HG02678 (cell line): Measurements from ENCODE around the gene ADAMTS16.
"Not testable (repeated sequence)": the region's sequence is repeated elsewhere in the genome, so short reads cannot be mapped to it uniquely, and the experiment has no call there.

Experiments used
- ATAC-seq: cut with Tn5 transposase; IDR thresholded peaks from one replicate; pipeline ENCODE4 v1.9.1; 2021; ENCODE audit warnings: mild to moderate bottlenecking, moderate library complexity; ENCODE audit not compliant: unreplicated experiment

Gene ADAMTS16, protein sequence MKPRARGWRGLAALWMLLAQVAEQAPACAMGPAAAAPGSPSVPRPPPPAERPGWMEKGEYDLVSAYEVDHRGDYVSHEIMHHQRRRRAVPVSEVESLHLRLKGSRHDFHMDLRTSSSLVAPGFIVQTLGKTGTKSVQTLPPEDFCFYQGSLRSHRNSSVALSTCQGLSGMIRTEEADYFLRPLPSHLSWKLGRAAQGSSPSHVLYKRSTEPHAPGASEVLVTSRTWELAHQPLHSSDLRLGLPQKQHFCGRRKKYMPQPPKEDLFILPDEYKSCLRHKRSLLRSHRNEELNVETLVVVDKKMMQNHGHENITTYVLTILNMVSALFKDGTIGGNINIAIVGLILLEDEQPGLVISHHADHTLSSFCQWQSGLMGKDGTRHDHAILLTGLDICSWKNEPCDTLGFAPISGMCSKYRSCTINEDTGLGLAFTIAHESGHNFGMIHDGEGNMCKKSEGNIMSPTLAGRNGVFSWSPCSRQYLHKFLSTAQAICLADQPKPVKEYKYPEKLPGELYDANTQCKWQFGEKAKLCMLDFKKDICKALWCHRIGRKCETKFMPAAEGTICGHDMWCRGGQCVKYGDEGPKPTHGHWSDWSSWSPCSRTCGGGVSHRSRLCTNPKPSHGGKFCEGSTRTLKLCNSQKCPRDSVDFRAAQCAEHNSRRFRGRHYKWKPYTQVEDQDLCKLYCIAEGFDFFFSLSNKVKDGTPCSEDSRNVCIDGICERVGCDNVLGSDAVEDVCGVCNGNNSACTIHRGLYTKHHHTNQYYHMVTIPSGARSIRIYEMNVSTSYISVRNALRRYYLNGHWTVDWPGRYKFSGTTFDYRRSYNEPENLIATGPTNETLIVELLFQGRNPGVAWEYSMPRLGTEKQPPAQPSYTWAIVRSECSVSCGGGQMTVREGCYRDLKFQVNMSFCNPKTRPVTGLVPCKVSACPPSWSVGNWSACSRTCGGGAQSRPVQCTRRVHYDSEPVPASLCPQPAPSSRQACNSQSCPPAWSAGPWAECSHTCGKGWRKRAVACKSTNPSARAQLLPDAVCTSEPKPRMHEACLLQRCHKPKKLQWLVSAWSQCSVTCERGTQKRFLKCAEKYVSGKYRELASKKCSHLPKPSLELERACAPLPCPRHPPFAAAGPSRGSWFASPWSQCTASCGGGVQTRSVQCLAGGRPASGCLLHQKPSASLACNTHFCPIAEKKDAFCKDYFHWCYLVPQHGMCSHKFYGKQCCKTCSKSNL

GRCh38 chr5:5139777-5140478, at the start of gene ADAMTS16:
TSS of gene ADAMTS16 (plus strand) at chr5:5140330. CDS start at chr5:5140468, 138 bp downstream.
- no peak for ATAC-seq

- no peak for ATAC-seq
Observed at GRCh38 chr5:5092149-5092548, 48.0 kb upstream of the ADAMTS16 start.

- ATAC-seq, result no peak
Observed at GRCh38 chr5:5100635-5101034, 39.5 kb upstream of the ADAMTS16 start.

- no peak for ATAC-seq
Observed at GRCh38 chr5:5101676-5102075, 38.5 kb upstream of the ADAMTS16 start.

DNA sequence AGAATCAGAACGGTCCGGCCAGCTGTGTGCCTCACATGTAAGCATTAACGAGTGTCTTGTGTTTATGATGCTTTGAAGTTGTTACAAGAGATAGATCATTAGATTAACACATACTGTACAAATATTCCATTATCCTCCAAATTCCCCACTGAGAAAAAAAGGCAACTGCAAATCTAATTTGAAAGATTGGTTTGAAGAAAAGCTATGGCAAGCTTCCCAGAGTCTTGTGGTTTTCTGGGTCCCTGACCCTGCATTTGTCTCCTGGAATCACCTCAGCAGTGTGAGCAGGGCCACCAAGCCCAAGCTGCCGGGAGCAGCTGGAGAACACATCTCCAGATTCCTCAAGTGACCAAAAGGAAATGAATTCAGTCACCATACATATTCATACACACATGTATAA, 36.9 kb upstream of the ADAMTS16 start:
- no peak for ATAC-seq

- no peak for ATAC-seq
Observed at GRCh38 chr5:5104550-5104949, 35.6 kb upstream of the ADAMTS16 start.

DNA sequence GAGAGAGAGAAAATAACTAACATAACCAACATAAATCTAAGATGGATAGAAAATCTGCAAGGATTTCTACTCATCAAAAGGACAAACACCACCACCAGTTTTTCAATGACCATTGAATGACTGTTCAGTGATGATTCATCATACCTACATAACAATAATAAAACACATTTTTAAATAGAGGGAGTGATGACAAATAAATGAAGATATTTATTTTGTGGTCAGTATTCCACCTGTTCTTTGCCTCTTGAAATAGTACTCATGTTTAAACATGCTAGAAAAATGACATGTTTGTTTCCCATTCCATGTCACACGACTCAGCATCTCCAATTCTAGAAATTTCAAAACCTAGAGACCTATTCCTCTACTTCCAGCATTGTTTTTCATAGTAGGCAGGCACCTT, 34.6 kb upstream of the ADAMTS16 start:
- no peak for ATAC-seq

GRCh38 chr5:5116956-5117355, 23.2 kb upstream of the ADAMTS16 start:
- peak; percentile 72 for ATAC-seq

DNA sequence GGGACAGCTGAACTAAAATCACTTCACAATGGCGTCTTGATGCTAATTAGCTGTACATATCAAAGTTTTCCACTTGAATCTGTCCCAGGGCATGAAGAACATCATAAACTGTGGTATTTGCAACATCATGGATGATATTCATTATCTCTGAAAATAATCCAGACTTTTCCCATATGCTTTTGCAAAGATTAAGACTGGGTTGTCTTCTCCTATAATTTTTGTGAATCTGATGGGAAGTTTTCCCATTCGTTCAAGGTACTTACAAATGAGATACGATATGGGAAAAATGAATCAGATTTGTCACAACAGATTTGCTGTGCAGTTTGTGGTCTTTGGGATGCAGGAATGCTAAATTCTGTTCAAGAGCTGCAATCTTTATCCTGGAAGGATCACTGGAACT, 17.4 kb upstream of the ADAMTS16 start:
- no peak for ATAC-seq

- ATAC-seq, result no peak
Observed at GRCh38 chr5:5124231-5124630, 15.9 kb upstream of the ADAMTS16 start.

- no peak for ATAC-seq
Observed at GRCh38 chr5:5126444-5126843, 13.7 kb upstream of the ADAMTS16 start.

GRCh38 chr5:5128766-5129165, 11.4 kb upstream of the ADAMTS16 start:
- no peak for ATAC-seq

- no peak for ATAC-seq
Observed at GRCh38 chr5:5132234-5132633, 7.9 kb upstream of the ADAMTS16 start.

- ATAC-seq, result no peak
Observed at GRCh38 chr5:5132693-5133295, 7.3 kb upstream of the ADAMTS16 start.

DNA sequence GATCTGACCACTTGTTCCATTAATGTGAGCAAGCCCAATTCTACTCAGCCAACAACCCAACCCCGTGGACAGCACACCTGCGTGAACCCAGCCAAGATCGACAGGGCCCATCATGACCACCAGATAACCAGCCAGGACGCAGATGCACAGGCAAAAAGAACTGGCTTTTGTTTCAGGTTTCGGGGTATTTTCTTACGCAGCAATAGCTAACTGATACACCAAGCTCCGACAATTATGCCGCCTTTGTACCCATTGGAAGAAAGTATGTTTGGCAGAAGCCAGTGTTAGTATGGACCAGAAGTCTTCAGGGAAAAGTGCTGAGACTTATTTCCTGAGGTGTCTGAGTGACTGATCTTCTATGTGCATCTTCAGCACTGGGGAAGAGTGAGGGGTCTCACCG, 6.0 kb upstream of the ADAMTS16 start:
- ATAC-seq, result no peak

DNA sequence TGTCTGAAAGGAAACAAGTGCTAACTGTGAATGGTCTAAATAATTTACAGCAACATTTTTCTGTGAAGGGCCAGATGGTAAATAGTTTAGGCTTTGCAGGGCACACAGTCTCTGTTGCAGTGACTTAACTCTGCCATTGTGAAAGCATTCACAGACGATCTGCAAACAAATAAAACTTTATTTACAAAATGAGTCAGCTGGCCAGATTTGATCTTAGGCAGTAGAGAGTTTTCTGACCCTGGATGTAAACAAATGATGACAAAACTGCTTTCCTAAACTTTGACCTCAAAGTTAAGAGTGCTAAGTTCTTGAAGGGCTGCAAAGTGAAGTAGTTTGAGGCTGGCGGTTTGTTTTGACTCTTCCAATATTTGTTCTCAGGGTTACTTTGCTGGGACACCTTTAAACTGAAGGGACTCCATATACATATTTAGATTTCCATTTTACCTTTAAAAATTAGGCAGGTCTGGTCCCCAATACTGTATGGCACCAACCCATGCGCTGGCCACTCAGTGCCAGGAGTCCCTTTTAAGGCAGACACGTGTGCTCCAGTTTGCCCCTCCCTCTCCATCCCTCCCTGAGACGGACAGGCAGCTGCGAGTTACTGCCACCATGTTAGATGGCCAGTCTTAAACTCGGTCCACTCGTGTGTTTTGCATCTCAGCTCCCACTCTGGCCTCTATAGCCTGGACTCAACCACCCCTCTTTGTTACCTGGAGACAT, 4.0 kb upstream of the ADAMTS16 start:
- ATAC-seq, result no peak

- ATAC-seq, result not testable (repeated sequence)
Observed at GRCh38 chr5:5137851-5138250, 2.3 kb upstream of the ADAMTS16 start.

GRCh38 chr5:5139336-5139776, 774 bp upstream of the ADAMTS16 start:
- no peak for ATAC-seq
